Activated CD4-positive, alpha-beta memory T cell treated with anti-CD3 and anti-CD28 coated beads, Interleukin-2, amount 10 ng/mL, durations not matched to agents 7 days and 5 days (primary cell): Measurements from ENCODE around the gene MSL1. TPM values are rescaled to one million over a fixed set of nuclear protein-coding genes. Genes with fewer than 3 reads are reported as not detected.
"Not testable (repeated sequence)": the region's sequence is repeated elsewhere in the genome, so short reads cannot be mapped to it uniquely, and the experiment has no call there.

Experiments
- CTCF ChIA-PET: fragments of 350-600 bp; sonication (Branson Sonifier 250); formaldehyde crosslinking; loops from one replicate; lab custom pipeline; 2021; ENCODE audit warnings: antibody characterized with exemption, inconsistent platforms; lab: Charles Lee
- POLR2A ChIA-PET: fragments of 350-600 bp; sonication (Branson Sonifier 250); formaldehyde crosslinking; loops from one replicate; lab custom pipeline; 2021; ENCODE audit warnings: antibody characterized with exemption; lab: Charles Lee
- DNase-seq: peaks from one replicate; pipeline ENCODE4 v3.0.0-alpha.2; 2020
- H3K27ac Mint-ChIP-seq: one replicate; pipeline ENCODE4 v1.8.0; 2021; ENCODE audit warnings: mild to moderate bottlenecking, mixed read lengths
- H3K27me3 Mint-ChIP-seq: one replicate; pipeline ENCODE4 v1.8.0; 2021; ENCODE audit warnings: mixed read lengths
- H3K36me3 Mint-ChIP-seq: one replicate; pipeline ENCODE4 v1.8.0; 2021; ENCODE audit warnings: low read depth, mixed read lengths
- H3K4me1 Mint-ChIP-seq: one replicate; pipeline ENCODE4 v1.8.0; 2021; ENCODE audit warnings: mixed read lengths
- H3K4me3 Mint-ChIP-seq: one replicate; pipeline ENCODE4 v1.8.0; 2021; ENCODE audit warnings: mild to moderate bottlenecking, mixed read lengths
- H3K9me3 Mint-ChIP-seq: one replicate; pipeline ENCODE4 v1.8.0; 2021; ENCODE audit warnings: mixed read lengths
- total RNA-seq, 2 experiments: library from RNA; stranded (reverse); gene quantifications; one replicate each; pipeline ENCODE4 v1.2.3, GENCODE V29; 2021

Gene MSL1
- total RNA-seq, 2 experiments from 2014 or later = 102 to 103 TPM

GRCh38 chr17:40122999-40123810, 1.4 kb downstream of the MSL1 start:
- Mint-ChIP-seq H3K27me3 (no peaks in the 10 kb centered on the region), H3K4me1 (peaks cover 42% of the 10 kb centered on the region), H3K27ac (peak overlapping the region; percentile 86), H3K9me3 (no peaks in the 10 kb centered on the region), H3K4me3 (peak overlapping the region; percentile 96), H3K36me3 (peaks cover 43% of the 10 kb centered on the region)
- POLR2A ChIA-PET = interaction anchor here (1.0 to 5.6 kb wide), 25 partner anchors 10 to 161 kb away, joined by 3 to 132 read pairs (median 6); partner anchors contain the start of genes CASC3, MED24, NR1D1 and PSMD3
- DNase-seq = peak; percentile 67
- CTCF ChIA-PET = interaction anchor here (0.8 to 4.1 kb wide), 10 partner anchors 8 to 96 kb away, joined by 3 to 75 read pairs (median 6); partner anchors contain the start of genes NR1D1 and WIPF2

- Mint-ChIP-seq H3K27me3 (no peaks in the 10 kb centered on the region), H3K4me1 (peaks cover 39% of the 10 kb centered on the region), H3K27ac (peak overlapping the region; percentile 86), H3K4me3 (peak overlapping the region; percentile 96), H3K9me3 (no peaks in the 10 kb centered on the region), H3K36me3 (peaks cover 43% of the 10 kb centered on the region)
- DNase-seq = no peak
- POLR2A ChIA-PET = interaction anchor here (1.0 to 5.6 kb wide), 22 partner anchors 10 to 170 kb away, joined by 3 to 132 read pairs (median 6); partner anchors contain the start of genes CASC3, MED24, NR1D1 and PSMD3
- CTCF ChIA-PET = interaction anchor here (0.7 to 4.1 kb wide), 10 partner anchors 9 to 95 kb away, joined by 3 to 75 read pairs (median 6); partner anchors contain the start of genes NR1D1 and WIPF2
Observed at GRCh38 chr17:40123811-40124114, 2.0 kb downstream of the MSL1 start.

- Mint-ChIP-seq H3K27me3 (no peaks in the 10 kb centered on the region), H3K4me3 (peak overlapping the region; percentile 96), H3K27ac (peak overlapping the region; percentile 40), H3K4me1 (peaks cover 39% of the 10 kb centered on the region), H3K9me3 (no peaks in the 10 kb centered on the region), H3K36me3 (peaks cover 50% of the 10 kb centered on the region)
- POLR2A ChIA-PET = interaction anchor here (0.7 to 5.6 kb wide), 17 partner anchors 9 to 169 kb away, joined by 3 to 132 read pairs (median 5); partner anchors contain the start of genes CASC3, NR1D1 and WIPF2
- CTCF ChIA-PET = interaction anchor here (0.7 to 4.1 kb wide), 11 partner anchors 8 to 94 kb away, joined by 3 to 75 read pairs (median 6); partner anchors contain the start of genes CASC3, NR1D1 and WIPF2
- no peak for DNase-seq
Observed at GRCh38 chr17:40124279-40125141, 2.7 kb downstream of the MSL1 start.

DNA sequence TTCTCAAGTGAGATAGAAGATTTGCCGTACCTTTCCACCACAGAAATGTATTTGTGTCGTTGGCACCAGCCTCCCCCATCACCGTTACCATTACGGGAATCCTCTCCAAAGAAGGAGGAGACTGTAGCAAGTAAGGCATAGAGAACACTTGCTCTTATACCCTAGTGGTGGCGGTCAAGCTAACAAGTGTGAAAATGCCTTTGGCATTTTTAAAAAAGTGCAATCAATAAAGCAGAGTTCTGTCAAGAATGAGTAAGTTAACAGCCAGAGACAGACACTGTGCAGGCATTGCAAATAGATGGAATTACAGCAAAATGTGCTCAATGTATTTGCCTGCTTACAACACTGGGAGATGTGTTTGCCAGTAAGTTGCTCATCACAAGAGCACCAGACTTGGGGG, 7.7 kb downstream of the MSL1 start:
- no peak for DNase-seq
- POLR2A ChIA-PET = interaction anchor here (1.0 to 1.3 kb wide), 2 partner anchors 11 to 26 kb away, joined by 3 read pairs; partner anchors contain the start of gene CASC3
- H3K36me3 Mint-ChIP-seq = peaks cover 82% of the 10 kb centered on the region
- H3K9me3 Mint-ChIP-seq = no peaks in the 10 kb centered on the region
- no peak overlapping the region for H3K27ac Mint-ChIP-seq
- no peak overlapping the region for H3K4me3 Mint-ChIP-seq
- H3K27me3 Mint-ChIP-seq = no peaks in the 10 kb centered on the region
- H3K4me1 Mint-ChIP-seq = peaks cover 19% of the 10 kb centered on the region
- CTCF ChIA-PET = interaction anchor here (1.2 to 1.3 kb wide), 2 partner anchors 16 to 39 kb away, joined by 3 to 6 read pairs; no protein-coding TSS in a partner anchor

- Mint-ChIP-seq H3K27ac (peak overlapping the region; percentile 23), H3K36me3 (peaks cover 86% of the 10 kb centered on the region), H3K9me3 (no peaks in the 10 kb centered on the region), H3K27me3 (no peaks in the 10 kb centered on the region), H3K4me1 (peaks cover 12% of the 10 kb centered on the region), H3K4me3 (no peak overlapping the region)
- POLR2A ChIA-PET = no interaction called here
- CTCF ChIA-PET = interaction anchor here (1.0 kb wide), 1 partner anchor 17 kb away, joined by 3 read pairs; no protein-coding TSS in a partner anchor
- DNase-seq = no peak
Observed at GRCh38 chr17:40130352-40131042, 8.7 kb downstream of the MSL1 start.

- ChIA-PET POLR2A (interaction anchor here (1.8 to 4.1 kb wide), 2 partner anchors 8 to 11 kb away, joined by 4 to 43 read pairs; partner anchors contain the start of gene MSL1), CTCF (interaction anchor here (0.7 to 1.2 kb wide), 3 partner anchors 10 to 67 kb away, joined by 3 to 4 read pairs (median 3); no protein-coding TSS in a partner anchor)
- no peaks in the 10 kb centered on the region for H3K27me3 Mint-ChIP-seq
- no peak overlapping the region for H3K4me3 Mint-ChIP-seq
- H3K9me3 Mint-ChIP-seq = no peaks in the 10 kb centered on the region
- H3K27ac Mint-ChIP-seq = no peak overlapping the region
- DNase-seq = no peak
- peaks cover 9% of the 10 kb centered on the region for H3K4me1 Mint-ChIP-seq
- peaks cover 85% of the 10 kb centered on the region for H3K36me3 Mint-ChIP-seq
Observed at GRCh38 chr17:40134184-40134583, 12.4 kb downstream of the MSL1 start.

DNA sequence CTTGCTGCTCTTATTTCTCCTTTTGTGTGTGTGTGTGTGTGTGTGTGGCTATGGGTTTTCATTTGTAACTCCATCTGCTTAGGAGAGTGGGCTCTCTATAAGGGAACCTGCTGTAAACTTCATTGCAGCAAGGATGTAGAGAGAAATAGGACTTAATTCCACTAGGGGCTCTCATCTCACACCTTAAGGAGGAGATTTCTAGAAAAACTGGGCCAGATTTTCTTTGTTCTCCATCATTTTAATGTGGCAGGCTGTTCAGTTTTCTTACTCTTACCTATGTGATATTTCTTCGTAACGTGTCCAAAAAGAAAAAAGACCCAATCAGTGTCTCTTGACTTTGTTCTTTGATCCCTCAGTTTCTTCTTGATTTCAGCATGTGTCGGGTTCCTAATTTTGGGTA, 14.0 kb downstream of the MSL1 start:
- peaks cover 72% of the 10 kb centered on the region for H3K36me3 Mint-ChIP-seq
- CTCF ChIA-PET = no interaction called here

GRCh38 chr17:40139566-40140058, 17.8 kb downstream of the MSL1 start:
- Mint-ChIP-seq H3K27ac (peak overlapping the region; percentile 94), H3K36me3 (peaks cover 51% of the 10 kb centered on the region), H3K27me3 (no peaks in the 10 kb centered on the region), H3K4me3 (peak overlapping the region; percentile 82), H3K4me1 (peaks cover 29% of the 10 kb centered on the region), H3K9me3 (no peaks in the 10 kb centered on the region)
- POLR2A ChIA-PET = interaction anchor here (0.6 to 4.1 kb wide), 27 partner anchors 8 to 363 kb away, joined by 3 to 66 read pairs (median 5); partner anchors contain the start of genes MED24, MSL1, NR1D1 and PSMD3
- CTCF ChIA-PET = interaction anchor here (1.0 to 3.8 kb wide), 9 partner anchors 17 to 79 kb away, joined by 3 to 16 read pairs (median 5); partner anchors contain the start of genes THRA and WIPF2
- no peak for DNase-seq

More for the DNA sequence above, 14.0 kb downstream of the MSL1 start:
- peaks cover 14% of the 10 kb centered on the region for H3K4me1 Mint-ChIP-seq
- no peak for DNase-seq
- H3K27ac Mint-ChIP-seq = peak overlapping the region; percentile 8
- H3K4me3 Mint-ChIP-seq = no peak overlapping the region
- no peaks in the 10 kb centered on the region for H3K9me3 Mint-ChIP-seq
- POLR2A ChIA-PET = interaction anchor here (1.6 to 4.1 kb wide), 2 partner anchors 12 kb away, joined by 7 to 43 read pairs; partner anchors contain the start of gene MSL1
- no peaks in the 10 kb centered on the region for H3K27me3 Mint-ChIP-seq

DNA sequence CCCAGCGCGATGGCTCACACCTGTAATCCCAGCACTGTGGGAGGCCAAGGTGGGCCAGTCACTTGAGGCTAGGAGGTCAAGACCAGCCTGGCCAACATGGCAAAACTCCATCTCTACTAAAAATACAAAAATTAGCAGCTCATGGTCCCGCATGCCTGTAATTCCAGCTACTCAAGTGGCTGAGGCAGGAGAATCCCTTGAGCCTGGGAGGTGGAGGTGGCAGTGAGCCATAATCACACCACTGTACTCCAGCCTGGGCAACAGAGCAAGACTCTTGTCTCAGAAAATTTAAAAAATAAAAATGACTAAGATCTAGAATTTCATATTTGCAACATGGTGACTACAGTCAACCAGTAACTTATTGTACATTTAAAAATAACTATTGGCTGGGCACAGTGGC, 21.4 kb downstream of the MSL1 start:
- ChIA-PET CTCF (interaction anchor here (1.1 kb wide), 1 partner anchor 30 kb away, joined by 6 read pairs; no protein-coding TSS in a partner anchor), POLR2A (interaction anchor here (1.0 to 1.3 kb wide), 3 partner anchors 19 to 48 kb away, joined by 3 to 5 read pairs (median 4); no protein-coding TSS in a partner anchor)
- Mint-ChIP-seq H3K36me3 (peaks cover 44% of the 10 kb centered on the region), H3K4me1 (peaks cover 39% of the 10 kb centered on the region)
- not testable (repeated sequence) for H3K27me3 Mint-ChIP-seq, H3K27ac Mint-ChIP-seq, DNase-seq, H3K4me3 Mint-ChIP-seq, H3K9me3 Mint-ChIP-seq

DNA sequence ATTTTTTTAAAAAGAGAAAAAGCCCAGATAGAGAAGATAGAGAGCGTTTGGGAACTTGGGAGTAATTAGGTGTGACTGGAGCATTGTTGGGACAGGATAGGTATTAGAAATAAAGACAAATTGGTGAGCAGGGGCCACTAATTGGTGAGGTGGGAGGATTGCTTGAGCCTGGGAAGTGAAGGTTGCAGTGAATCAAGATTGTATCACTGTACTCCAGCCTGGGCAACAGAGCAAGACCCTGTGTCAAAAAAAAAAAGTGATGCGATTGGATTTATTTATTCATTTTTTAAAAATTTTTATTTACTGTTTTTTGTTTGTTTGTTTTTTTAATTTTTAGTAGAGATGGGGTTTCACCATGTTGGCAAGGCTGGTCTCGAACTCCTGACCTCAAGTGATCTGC, 23.7 kb downstream of the MSL1 start:
- Mint-ChIP-seq H3K27me3 (no peaks in the 10 kb centered on the region), H3K9me3 (no peaks in the 10 kb centered on the region), H3K36me3 (peaks cover 58% of the 10 kb centered on the region), H3K4me1 (peaks cover 41% of the 10 kb centered on the region), H3K4me3 (no peak overlapping the region), H3K27ac (no peak overlapping the region)
- POLR2A ChIA-PET = interaction anchor here (1.8 kb wide), 1 partner anchor 11 kb away, joined by 4 read pairs; no protein-coding TSS in a partner anchor
- DNase-seq = no peak
- CTCF ChIA-PET = interaction anchor here (1.6 kb wide), 1 partner anchor 132 kb away, joined by 4 read pairs; no protein-coding TSS in a partner anchor

- Mint-ChIP-seq H3K27me3 (no peaks in the 10 kb centered on the region), H3K36me3 (peaks cover 55% of the 10 kb centered on the region), H3K27ac (no peak overlapping the region), H3K9me3 (no peaks in the 10 kb centered on the region), H3K4me3 (no peak overlapping the region), H3K4me1 (peaks cover 37% of the 10 kb centered on the region)
- no peak for DNase-seq
- ChIA-PET CTCF (interaction anchor here (1.0 to 2.2 kb wide), 6 partner anchors 20 to 123 kb away, joined by 3 to 7 read pairs (median 4); no protein-coding TSS in a partner anchor), POLR2A (interaction anchor here (0.6 to 1.7 kb wide), 3 partner anchors 10 to 178 kb away, joined by 4 to 5 read pairs (median 4); no protein-coding TSS in a partner anchor)
Observed at GRCh38 chr17:40148527-40148926, 26.8 kb downstream of the MSL1 start.
